IMR-90 (cell line): Measurements from ENCODE around the gene PRPF8. TPM values are rescaled to one million over a fixed set of nuclear protein-coding genes. Genes with fewer than 3 reads are reported as not detected.

Experiments
- ATAC-seq: fragments of 200-7000 bp; cut with Tn5 transposase; 2 replicates; pipeline ENCODE4 v1.9.1; 2020; ENCODE audit warnings: low read depth, mild to moderate bottlenecking, moderate library complexity
- BruUV-seq: library from RNA; stranded (reverse); fragments of 400-500 nt; replicated peaks from 2 replicates; lab custom pipeline; 2021; lab: Mats Ljungman, UMichigan
- CTCF ChIA-PET: fragments of 300-600 bp; formaldehyde crosslinking; extraction: SDS; loops from one replicate; lab custom pipeline; 2021; ENCODE audit warnings: antibody characterized with exemption; lab: Yijun Ruan, JAX
- POLR2A ChIA-PET: fragments of 300-600 bp; sonication (Branson Sonifier 250); formaldehyde crosslinking; loops from one replicate; lab custom pipeline; 2022; ENCODE audit warnings: antibody characterized with exemption; ENCODE audit not compliant: unreplicated experiment; lab: Charles Lee
- DNase-seq: peaks from one replicate; pipeline ENCODE4 v3.0.0; 2013
- H2AFZ ChIP-seq: replicated peaks from 2 replicates; pipeline ENCODE3; 2013; ENCODE audit warnings: low read length, mild to moderate bottlenecking; ENCODE audit not compliant: poor library complexity
- H2AK5ac ChIP-seq: 2 replicates; pipeline ENCODE4 v1.6.1; 2013; ENCODE audit warnings: low read depth, low read length, inconsistent platforms
- H2AK9ac ChIP-seq: replicated peaks from 2 replicates; pipeline ENCODE3; 2013; ENCODE audit warnings: mild to moderate bottlenecking, low read depth, low read length, moderate library complexity; ENCODE audit not compliant: poor library complexity
- H2BK120ac ChIP-seq: 2 replicates; pipeline ENCODE4 v1.6.1; 2013; ENCODE audit warnings: low read depth, low read length, inconsistent platforms
- H2BK15ac ChIP-seq: 3 replicates; pipeline ENCODE4 v1.6.1; 2013; ENCODE audit warnings: low read depth, low read length, inconsistent platforms
- H2BK20ac ChIP-seq: 2 replicates; pipeline ENCODE4 v1.6.1; 2013; ENCODE audit warnings: low read depth, mild to moderate bottlenecking, inconsistent platforms, low read length, moderate library complexity
- H2BK5ac ChIP-seq: 2 replicates; pipeline ENCODE4 v1.6.1; 2013; ENCODE audit warnings: mild to moderate bottlenecking, low read depth, low read length, inconsistent platforms; ENCODE audit not compliant: poor library complexity, severe bottlenecking
- H3K14ac ChIP-seq: replicated peaks from 2 replicates; pipeline ENCODE4 v1.6.1; 2013; ENCODE audit warnings: low read depth, low read length, inconsistent platforms
- H3K18ac ChIP-seq: 2 replicates; pipeline ENCODE4 v1.6.1; 2013; ENCODE audit warnings: low read depth, low read length, control low read depth
- H3K23ac ChIP-seq: 2 replicates; pipeline ENCODE4 v1.6.1; 2013; ENCODE audit warnings: low read depth, low read length, inconsistent platforms
- H3K27ac ChIP-seq: 2 replicates; pipeline ENCODE4 v1.5.1; 2013; ENCODE audit warnings: mild to moderate bottlenecking, control low read depth, low read length; ENCODE audit not compliant: insufficient read depth
- H3K27me3 ChIP-seq: 2 replicates; pipeline ENCODE4 v1.6.1; 2013; ENCODE audit warnings: low read length; ENCODE audit not compliant: control insufficient read depth, insufficient read depth
- H3K36me3 ChIP-seq: 2 replicates; pipeline ENCODE4 v1.6.1; 2013; ENCODE audit warnings: low read length, mixed read lengths; ENCODE audit not compliant: control insufficient read depth, insufficient read depth
- H3K4ac ChIP-seq: 2 replicates; pipeline ENCODE4 v1.6.1; 2013; ENCODE audit warnings: low read depth, low read length, inconsistent platforms
- H3K4me1 ChIP-seq: 2 replicates; pipeline ENCODE4 v1.6.1; 2013; ENCODE audit warnings: low read length, mixed read lengths; ENCODE audit not compliant: control insufficient read depth, insufficient read depth
- H3K4me2 ChIP-seq: 2 replicates; pipeline ENCODE4 v1.6.1; 2013; ENCODE audit warnings: low read depth, mild to moderate bottlenecking, control low read depth, low read length, moderate library complexity
- H3K4me3 ChIP-seq: 2 replicates; pipeline ENCODE4 v1.5.1; 2013; ENCODE audit warnings: low read depth, mild to moderate bottlenecking, control low read depth, low read length, moderate library complexity; ENCODE audit not compliant: insufficient read depth
- H3K56ac ChIP-seq: 2 replicates; pipeline ENCODE4 v1.6.1; 2013; ENCODE audit warnings: low read length, inconsistent platforms; ENCODE audit not compliant: insufficient read depth; ENCODE audit errors: extremely low read depth
- H3K79me1 ChIP-seq, 2 experiments: 2 replicates each; pipeline ENCODE4 v1.6.1; 2013; ENCODE audit warnings: low read length in 2 of 2, inconsistent platforms in 1 of 2, low read depth in 1 of 2
- H3K9ac ChIP-seq: 2 replicates; pipeline ENCODE4 v1.6.1; 2013; ENCODE audit warnings: low read depth, low read length, control low read depth
- H3K9me1 ChIP-seq: 2 replicates; pipeline ENCODE4 v1.6.1; 2013; ENCODE audit warnings: low read length, inconsistent platforms; ENCODE audit not compliant: insufficient read depth
- H3K9me3 ChIP-seq: 2 replicates; pipeline ENCODE4 v1.6.1; 2013; ENCODE audit warnings: low read length; ENCODE audit not compliant: control insufficient read depth, insufficient read depth
- H4K20me1 ChIP-seq: 2 replicates; pipeline ENCODE4 v1.6.1; 2013; ENCODE audit warnings: low read length, inconsistent platforms; ENCODE audit not compliant: insufficient read depth
- H4K5ac ChIP-seq: 2 replicates; pipeline ENCODE4 v1.6.1; 2013; ENCODE audit warnings: mild to moderate bottlenecking, low read depth, low read length, control low read depth
- H4K8ac ChIP-seq, 2 experiments: 2 replicates each; pipeline ENCODE4 v1.6.1; 2013; ENCODE audit warnings: low read depth in 2 of 2, low read length in 2 of 2, control low read depth in 1 of 2, inconsistent platforms in 1 of 2
- H4K91ac ChIP-seq: 2 replicates; pipeline ENCODE4 v1.6.1; 2013; ENCODE audit warnings: low read depth, low read length, inconsistent platforms; ENCODE audit not compliant: insufficient read depth
- BHLHE40 ChIP-seq: fragments of 150-350 bp; IDR thresholded peaks from 2 replicates; pipeline ENCODE4 v1.6.1; 2016; ENCODE audit warnings: mild to moderate bottlenecking, low read depth, low read length
- NFE2L2 ChIP-seq: fragments of 150-350 bp; IDR thresholded peaks from 2 replicates; pipeline ENCODE4 v1.6.1; 2016; ENCODE audit warnings: low read depth, mild to moderate bottlenecking, low read length
- RAD21 ChIP-seq: IDR thresholded peaks from 2 replicates; pipeline ENCODE4 v1.6.1; 2012; ENCODE audit warnings: low read length, improper control_type of control experiment
- RCOR1 ChIP-seq: IDR thresholded peaks from 2 replicates; pipeline ENCODE4 v1.6.1; 2012; ENCODE audit warnings: mild to moderate bottlenecking, low read length, improper control_type of control experiment; ENCODE audit not compliant: insufficient replicate concordance
- RFX5 ChIP-seq: IDR thresholded peaks from 2 replicates; pipeline ENCODE4 v1.8.0; 2012; ENCODE audit warnings: low read depth, mild to moderate bottlenecking, low read length, moderate library complexity
- WGBS, 2 experiments: methylation state at CpG; one replicate each; pipeline versions ENCODE4 v1.1.5 to v1.1.7; 2013; ENCODE audit warnings: missing lambda C conversion rate in 2 of 2; ENCODE audit not compliant: insufficient read length in 1 of 2; ENCODE audit errors: extremely low coverage in 2 of 2; 5-methylcytosine and 5-hydroxymethylcytosine counted together
- dilution Hi-C: fragments of 300-500 bp; cut with HindIII; formaldehyde crosslinking; loops from one replicate; pipeline ENCODE4 v1.14.3; 2018; ENCODE audit warnings: low sequenced_read_pairs; ENCODE audit not compliant: unreplicated experiment
- in situ Hi-C: fragments of 300-500 bp; cut with MboI; formaldehyde crosslinking; loops from 3 replicates; pipeline ENCODE4 v1.14.3; 2019; ENCODE audit warnings: low sequenced_read_pairs, inconsistent platforms, mixed read lengths
- intact Hi-C: fragments of 100-400 bp; cut with micrococcal nuclease; formaldehyde crosslinking; loops from 2 replicates; pipeline ENCODE4 v1.10.0; 2022
- polyA plus RNA-seq, 3 experiments: library from polyadenylated mRNA; depleted of rRNA; stranded (reverse); fragments of >200 nt; gene quantifications; 2 replicates each; pipeline ENCODE4 v1.2.3, GENCODE V29; 2012; ENCODE audit warnings: low replicate concordance in 1 of 3
- total RNA-seq: library from RNA; depleted of rRNA; stranded (reverse); fragments of >200 nt; gene quantifications from 2 replicates; pipeline ENCODE4 v1.2.3, GENCODE V29; 2012

The PRPF8 gene
- total and polyA plus RNA-seq, 2 of the 4 experiments (the other 2 are of a cell fraction), result 141 to 160 TPM

GRCh38 chr17:1727876-1728630 is 43.4 kb upstream of the PRPF8 start (continued):
- TF ChIP-seq RCOR1, result no peak

- H2BK120ac ChIP-seq, result no peak overlapping the region
- H3K4me2 ChIP-seq, result no peak overlapping the region
- H3K14ac ChIP-seq, result no peak overlapping the region
- CTCF ChIA-PET, result interaction anchor here (1.2 kb wide), 1 partner anchor 336 kb away, joined by 3 read pairs; no protein-coding TSS in a partner anchor
- H3K27ac ChIP-seq, result no peak overlapping the region
- peaks cover 30% of the 10 kb centered on the region; the same call in 1 of the 2 replicates for H3K36me3 ChIP-seq
- no peak overlapping the region for H3K18ac ChIP-seq
- H3K9ac ChIP-seq, result no peak overlapping the region
- H3K23ac ChIP-seq, result no peak overlapping the region
- no peaks in the 10 kb centered on the region for H3K27me3 ChIP-seq
- H4K8ac ChIP-seq, result no peak overlapping the region
- H4K91ac ChIP-seq, result no peak overlapping the region
- H3K9me1 ChIP-seq, result peaks cover 11% of the 10 kb centered on the region
- H3K4me1 ChIP-seq, result peaks cover 11% of the 10 kb centered on the region
- DNase-seq (no peak), ATAC-seq (no peak)
- dilution Hi-C loops, result no loop called here
- TF ChIP-seq RAD21 (no peak), NFE2L2 (no peak), BHLHE40 (no peak), RFX5 (no peak)
- H2BK5ac ChIP-seq, result no peak overlapping the region
- intact Hi-C loops, result no loop called here
- H4K5ac ChIP-seq, result no peak overlapping the region
- no peak overlapping the region for H2AFZ ChIP-seq
- in situ Hi-C loops, result no loop called here
- H2BK20ac ChIP-seq, result no peak overlapping the region
- peaks cover 10 to 28% of the 10 kb centered on the region in 2 experiments for H3K79me1 ChIP-seq
- no peaks in the 10 kb centered on the region for H3K9me3 ChIP-seq
- H2AK9ac ChIP-seq, result no peak overlapping the region
- no peak overlapping the region for H2AK5ac ChIP-seq
- POLR2A ChIA-PET, result interaction anchor here (1.1 kb wide), 1 partner anchor 11 kb away, joined by 3 read pairs; no protein-coding TSS in a partner anchor
- no peaks in the 10 kb centered on the region for H4K20me1 ChIP-seq
- BruUV-seq, result no TSS peak
- H3K56ac ChIP-seq, result no peak overlapping the region
- no peak overlapping the region for H3K4me3 ChIP-seq
- 98% methylated on average over 17 of the region's 21 CpGs; no CpG with 5 or more reads in 1 of the 2 experiments for WGBS, 2 experiments
- no peak overlapping the region for H3K4ac ChIP-seq
- no peak overlapping the region for H2BK15ac ChIP-seq
These were observed 42.7 kb upstream of the PRPF8 start for GRCh38 chr17:1727258-1727789.
